Measurements from ENCODE around the gene SELENBP1. TPM values are rescaled to one million over a fixed set of nuclear protein-coding genes. Genes with fewer than 3 reads are reported as not detected.

SELENBP1 gene
- total RNA-seq, 3 donors from 2014 or later = 63.6 to 148 (median 123) TPM

DNA sequence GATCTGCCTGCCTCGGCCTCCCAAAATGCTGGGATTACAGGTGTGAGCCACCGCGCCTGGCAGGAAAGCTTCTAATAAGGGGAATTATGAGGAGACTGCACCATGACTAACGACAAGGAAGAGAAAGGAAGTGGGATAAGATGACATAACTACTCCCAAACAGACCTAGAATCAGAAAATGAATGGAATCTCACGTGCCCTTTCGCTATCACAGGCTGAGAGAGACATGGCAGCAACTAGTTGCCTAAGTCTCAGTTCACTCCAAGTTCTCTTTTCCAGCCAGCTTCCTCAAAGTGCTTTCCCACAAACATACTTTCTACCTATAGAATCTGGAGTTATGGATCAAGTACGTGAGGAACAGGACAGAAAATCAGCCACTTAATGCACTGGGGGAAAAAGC lies 47.3 kb downstream of the SELENBP1 start:
- H3K27me3 ChIP-seq = no peaks in the 10 kb centered on the region

GRCh38 chr1:151324390-151324930 lies 48.0 kb downstream of the SELENBP1 start:
- Histone ChIP-seq H3K27ac (no peak overlapping the region), H3K27me3 (no peaks in the 10 kb centered on the region), H3K36me3 (no peaks in the 10 kb centered on the region), H3K4me1 (no peaks in the 10 kb centered on the region), H3K4me3 (no peak overlapping the region), H3K9me3 (no peaks in the 10 kb centered on the region)
- intact Hi-C loops (cut with DNase I; ENCODE audit: low total_unique reads) = no loop called here
- TF ChIP-seq POLR2AphosphoS5 (IDR thresholded peaks at IDR 0.05) (no peak), POLR2A (IDR thresholded peaks at IDR 0.05) (no peak)
- TF ChIP-seq, protein P1, sequence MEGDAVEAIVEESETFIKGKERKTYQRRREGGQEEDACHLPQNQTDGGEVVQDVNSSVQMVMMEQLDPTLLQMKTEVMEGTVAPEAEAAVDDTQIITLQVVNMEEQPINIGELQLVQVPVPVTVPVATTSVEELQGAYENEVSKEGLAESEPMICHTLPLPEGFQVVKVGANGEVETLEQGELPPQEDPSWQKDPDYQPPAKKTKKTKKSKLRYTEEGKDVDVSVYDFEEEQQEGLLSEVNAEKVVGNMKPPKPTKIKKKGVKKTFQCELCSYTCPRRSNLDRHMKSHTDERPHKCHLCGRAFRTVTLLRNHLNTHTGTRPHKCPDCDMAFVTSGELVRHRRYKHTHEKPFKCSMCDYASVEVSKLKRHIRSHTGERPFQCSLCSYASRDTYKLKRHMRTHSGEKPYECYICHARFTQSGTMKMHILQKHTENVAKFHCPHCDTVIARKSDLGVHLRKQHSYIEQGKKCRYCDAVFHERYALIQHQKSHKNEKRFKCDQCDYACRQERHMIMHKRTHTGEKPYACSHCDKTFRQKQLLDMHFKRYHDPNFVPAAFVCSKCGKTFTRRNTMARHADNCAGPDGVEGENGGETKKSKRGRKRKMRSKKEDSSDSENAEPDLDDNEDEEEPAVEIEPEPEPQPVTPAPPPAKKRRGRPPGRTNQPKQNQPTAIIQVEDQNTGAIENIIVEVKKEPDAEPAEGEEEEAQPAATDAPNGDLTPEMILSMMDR (IDR thresholded peaks at IDR 0.05) = no peak
- DNase-seq (ENCODE audit: low spot score in 2 of 2) = no peak

More for the DNA sequence above, 47.3 kb downstream of the SELENBP1 start:
- H3K36me3 ChIP-seq = no peaks in the 10 kb centered on the region
- intact Hi-C loops (cut with DNase I; ENCODE audit: low total_unique reads) = no loop called here
- no peak for DNase-seq (ENCODE audit: low spot score in 2 of 2)
- TF ChIP-seq, protein P1 (IDR thresholded peaks at IDR 0.05) = no peak
- TF ChIP-seq POLR2A (IDR thresholded peaks at IDR 0.05) = no peak
- no peaks in the 10 kb centered on the region for H3K9me3 ChIP-seq
- peak overlapping the region in 1 of 3 donors; percentile 80 for H3K4me3 ChIP-seq
- H3K4me1 ChIP-seq = no peaks in the 10 kb centered on the region
- H3K27ac ChIP-seq = no peak overlapping the region

DNA sequence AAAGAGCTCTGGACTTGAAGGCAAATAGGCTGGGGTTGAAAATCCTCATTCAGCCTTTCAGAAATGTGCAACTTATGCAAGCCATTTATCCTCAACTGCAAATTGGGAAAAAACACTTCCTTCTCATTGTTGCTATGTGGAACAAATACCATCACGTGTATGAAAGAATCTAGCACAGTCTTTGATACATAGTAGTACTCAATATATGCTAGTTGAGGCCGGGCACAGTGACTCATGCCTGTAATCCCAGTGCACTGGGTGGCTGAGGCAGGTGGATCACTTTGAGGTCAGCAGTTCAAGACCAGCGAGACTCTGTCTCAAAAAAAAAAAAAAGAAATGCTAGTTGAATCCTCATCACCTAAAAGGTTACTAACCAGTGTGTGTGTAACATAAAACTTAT lies 53.5 kb downstream of the SELENBP1 start:
- Histone ChIP-seq H3K36me3 (no peaks in the 10 kb centered on the region), H3K27ac (no peak overlapping the region), H3K9me3 (no peaks in the 10 kb centered on the region), H3K4me3 (no peak overlapping the region), H3K4me1 (peaks cover 0 to 5% of the 10 kb centered on the region in 2 donors), H3K27me3 (no peaks in the 10 kb centered on the region)
- intact Hi-C loops (cut with DNase I; ENCODE audit: low total_unique reads) = no loop called here
- TF ChIP-seq POLR2A (IDR thresholded peaks at IDR 0.05) = no peak
- TF ChIP-seq, protein P1 (IDR thresholded peaks at IDR 0.05) = no peak
- TF ChIP-seq POLR2AphosphoS5 (IDR thresholded peaks at IDR 0.05) = no peak
- DNase-seq (ENCODE audit: low spot score in 2 of 2) = no peak

GRCh38 chr1:151315565-151316235 lies 56.8 kb downstream of the SELENBP1 start:
- H3K27ac ChIP-seq = peak overlapping the region; percentile 5 to 80
- intact Hi-C loops (cut with DNase I; ENCODE audit: low total_unique reads) = no loop called here
- no peaks in the 10 kb centered on the region for H3K27me3 ChIP-seq
- H3K4me3 ChIP-seq = no peak overlapping the region
- no peaks in the 10 kb centered on the region for H3K36me3 ChIP-seq
- TF ChIP-seq, protein P1 (IDR thresholded peaks at IDR 0.05) = no peak
- no peak for TF ChIP-seq POLR2A (IDR thresholded peaks at IDR 0.05)
- no peak for TF ChIP-seq POLR2AphosphoS5 (IDR thresholded peaks at IDR 0.05)
- peaks cover 3 to 16% of the 10 kb centered on the region in 2 donors for H3K4me1 ChIP-seq
- DNase-seq (ENCODE audit: low spot score in 2 of 2) = no peak
- H3K9me3 ChIP-seq = no peaks in the 10 kb centered on the region

Other genes with a start within 250 kb of the SELENBP1 start
- gene SEMA6C, start 226.1 kb downstream of the SELENBP1 start, total RNA-seq = 1 to 10 TPM; 2.9 to 6.4 (median 5.2) TPM
- gene TNFAIP8L2, start 216.1 kb downstream of the SELENBP1 start, total RNA-seq = 1 to 10 TPM; 5.6 to 6.9 (median 5.7) TPM
- 10 to 100 TPM; 11.7 to 17.0 (median 14.8) TPM for gene LYSMD1, start 206.8 kb downstream of the SELENBP1 start, total RNA-seq
- 10 to 100 TPM; 14.9 to 23.8 (median 23.6) TPM for gene SCNM1, start 206.6 kb downstream of the SELENBP1 start, total RNA-seq
- under 1 TPM in 1 of 3 donors, not detected in 2; 0.73 TPM for gene TMOD4, start 196.7 kb downstream of the SELENBP1 start, total RNA-seq
- 10 to 100 TPM; 34.6 to 49.0 (median 34.7) TPM for gene VPS72, start 182.5 kb downstream of the SELENBP1 start, total RNA-seq
- 10 to 100 TPM; 38.1 to 87.2 (median 61.6) TPM for gene PIP5K1A, start 174.2 kb downstream of the SELENBP1 start, total RNA-seq
- gene PSMD4, start 118.0 kb downstream of the SELENBP1 start, total RNA-seq = 100 to 1,000 TPM; 108 to 188 (median 140) TPM
- 10 to 100 TPM; 20.6 to 31.6 (median 25.9) TPM for gene ZNF687, start 90.4 kb downstream of the SELENBP1 start, total RNA-seq
- gene PI4KB, start 45.3 kb downstream of the SELENBP1 start, total RNA-seq = 10 to 100 TPM; 59.2 to 91.8 (median 69.8) TPM
- gene RFX5, start 25.5 kb downstream of the SELENBP1 start, total RNA-seq = 10 to 100 TPM; 17.9 to 34.5 (median 25.9) TPM
- gene PSMB4, start 26.9 kb upstream of the SELENBP1 start, total RNA-seq = 100 to 1,000 TPM; 234 to 270 (median 254) TPM
- gene POGZ, start 86.8 kb upstream of the SELENBP1 start, total RNA-seq = 10 to 100 TPM; 37.0 to 72.6 (median 60.3) TPM
- 10 to 100 TPM in 2 of 3 donors, under 1 TPM in 1; 0.16 to 28.1 (median 13.4) TPM for gene CGN, start 138.7 kb upstream of the SELENBP1 start, total RNA-seq
- 10 to 100 TPM in 2 of 3 donors, 1 to 10 TPM in 1; 7.2 to 21.2 (median 13.4) TPM for gene TUFT1, start 167.6 kb upstream of the SELENBP1 start, total RNA-seq
- gene SNX27, start 239.3 kb upstream of the SELENBP1 start, total RNA-seq = 10 to 100 TPM; 41.3 to 46.8 (median 43.6) TPM